Stimulated activated CD8-positive, alpha-beta memory T cell treated with anti-CD3 and anti-CD28 coated beads, Interleukin-15, amount 100 ng/mL, for 4 hours (primary cell): ENCODE measurements around the gene PHACTR1.

Experiments
- DNase-seq, 2 donors: peaks; one replicate each; pipeline ENCODE4 v3.0.0-alpha.2; 2020; ENCODE audit warnings: low read depth in 2 of 2

The PHACTR1 gene

DNA sequence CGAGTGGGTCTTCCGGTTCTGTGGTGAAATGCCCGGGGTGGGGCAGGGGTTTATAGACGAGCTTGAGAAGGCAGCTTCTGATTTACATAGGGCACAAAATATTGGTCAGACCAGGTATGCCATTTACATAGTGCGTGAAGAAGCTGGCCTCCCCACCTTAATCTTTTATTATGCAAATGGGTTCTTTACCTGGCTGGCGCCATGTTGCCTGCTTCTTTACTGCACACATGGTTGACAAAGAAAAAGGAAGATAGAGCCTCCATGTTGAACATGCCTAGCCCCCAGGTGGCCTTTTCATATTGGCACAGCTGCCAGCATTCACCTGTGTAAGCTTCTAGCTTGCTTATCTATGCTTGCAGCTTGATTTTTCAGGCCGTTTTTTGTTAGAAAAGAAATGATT, 276.2 kb downstream of the PHACTR1 start:
- DNase-seq = no peak

DNA sequence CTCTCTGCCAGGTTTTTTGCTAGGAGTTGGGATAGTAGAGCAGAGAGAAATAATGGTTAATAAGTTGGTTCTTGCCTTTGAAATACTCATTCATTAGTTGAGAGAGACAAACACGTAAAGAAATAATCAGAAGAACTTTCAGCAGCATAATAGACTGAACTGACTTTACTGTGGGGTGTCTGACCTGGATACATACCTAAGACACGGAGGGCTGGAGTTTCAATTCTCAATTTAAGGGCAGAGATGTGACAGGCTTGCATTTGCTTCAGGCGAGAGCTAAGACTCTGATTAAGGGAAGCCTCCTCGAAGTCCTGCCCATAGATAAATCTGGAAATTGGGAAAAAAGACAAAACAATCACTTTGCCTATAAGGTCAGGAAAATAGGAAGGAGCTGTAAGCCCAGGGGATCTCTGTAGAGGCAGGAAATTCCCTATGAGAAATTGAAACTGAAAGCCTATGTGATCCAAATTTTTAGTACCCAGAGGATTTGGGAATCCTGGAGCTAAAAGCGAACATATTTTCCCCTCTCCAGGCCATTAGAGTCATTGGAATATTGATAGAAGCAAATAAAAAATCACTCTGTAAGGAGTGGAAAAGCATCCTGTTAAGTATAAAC, 276.8 kb downstream of the PHACTR1 start:
- no peak for DNase-seq

DNA sequence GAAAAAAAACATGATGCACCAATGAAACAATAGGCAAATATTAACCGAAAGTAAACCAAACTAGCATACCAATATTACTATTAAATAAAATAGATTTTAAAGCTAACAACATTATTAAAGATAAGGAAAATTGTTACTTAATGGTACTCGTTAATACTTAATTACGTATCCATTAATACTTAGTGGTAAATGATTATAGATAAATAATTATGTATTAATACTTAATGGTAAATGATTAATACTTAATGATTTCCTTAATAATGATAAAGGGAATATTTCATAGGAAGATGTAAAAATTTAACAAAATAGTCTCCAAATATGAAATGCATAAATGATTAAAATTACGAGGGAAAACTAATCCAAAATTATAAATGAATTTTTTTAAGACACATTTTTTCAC, 278.9 kb downstream of the PHACTR1 start:
- DNase-seq = no peak

DNA sequence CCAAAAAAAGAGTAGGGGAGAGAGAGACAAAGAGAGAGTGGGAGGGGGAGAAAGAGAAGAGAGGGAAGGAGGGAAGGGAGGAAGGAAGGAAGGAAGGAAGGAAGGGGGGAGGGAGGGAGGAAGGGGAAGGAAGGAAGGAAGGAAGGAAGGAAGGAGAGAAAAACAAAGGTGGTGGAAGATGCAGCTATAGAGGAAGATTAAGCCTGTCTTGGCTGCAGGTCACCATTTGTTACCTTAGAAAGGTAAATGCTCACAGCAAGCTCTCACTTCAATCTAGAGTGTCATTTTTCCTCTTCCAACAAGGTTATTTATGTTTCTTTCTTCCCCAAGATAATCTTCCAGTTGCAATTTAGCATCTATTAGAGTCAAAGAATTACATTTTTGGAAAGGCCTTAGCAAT, 284.0 kb downstream of the PHACTR1 start:
- no peak for DNase-seq

DNA sequence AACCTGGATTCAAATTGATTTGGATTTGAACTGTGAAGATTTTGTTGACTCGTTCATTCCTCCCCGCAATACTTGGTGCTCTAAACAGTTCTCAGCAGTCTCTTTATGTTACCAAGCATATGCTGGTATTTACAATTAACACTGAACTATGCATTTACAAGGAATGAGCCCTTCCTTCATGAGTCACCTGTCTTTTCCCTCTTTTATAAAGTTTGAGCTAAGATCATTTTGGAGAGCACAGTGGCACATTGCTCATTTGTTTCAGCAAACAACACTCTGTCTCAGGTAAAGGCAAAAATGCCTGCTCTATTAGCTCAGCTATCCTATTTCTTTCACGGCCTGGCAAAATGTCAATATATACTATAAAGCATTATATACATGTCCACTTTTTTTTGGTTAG, 285.4 kb downstream of the PHACTR1 start:
- DNase-seq = no peak

DNA sequence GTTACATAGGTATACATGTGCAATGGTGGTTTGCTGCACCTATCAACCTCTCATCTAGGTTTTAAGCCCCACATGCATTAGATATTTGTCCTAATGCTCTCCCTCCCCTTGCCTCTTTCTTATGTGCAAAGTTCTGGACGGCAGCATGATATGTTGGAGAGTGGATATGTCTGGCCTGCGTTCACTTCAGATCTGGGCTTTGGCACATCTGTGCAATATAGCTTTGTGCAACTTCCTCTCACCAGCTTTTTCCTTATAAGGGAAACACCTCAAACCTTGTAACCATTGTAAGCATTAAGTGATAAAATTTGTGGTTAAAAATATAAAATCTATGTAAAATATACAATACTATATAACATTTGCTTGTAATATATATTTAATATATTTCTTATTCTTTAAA, 288.0 kb downstream of the PHACTR1 start:
- DNase-seq = no peak

DNA sequence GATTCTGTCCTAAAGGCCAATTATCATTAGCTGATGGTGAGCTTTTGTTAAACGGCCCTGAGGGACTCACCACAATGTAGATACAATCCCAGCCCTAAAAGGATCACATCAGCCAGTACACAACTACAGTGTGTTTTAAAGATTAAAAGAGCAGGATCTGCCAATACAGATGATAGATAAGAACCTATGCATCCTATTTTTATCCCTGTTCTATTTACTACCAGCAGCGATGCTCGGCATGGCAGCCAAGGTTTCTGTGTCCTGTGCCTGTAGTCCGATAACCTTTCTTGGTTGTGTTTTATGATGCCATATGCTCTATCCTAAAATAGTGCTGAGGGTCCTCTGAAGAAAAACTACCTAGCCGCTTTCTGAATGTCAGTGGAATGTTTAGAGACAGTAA, 289.4 kb downstream of the PHACTR1 start:
- DNase-seq = no peak

DNA sequence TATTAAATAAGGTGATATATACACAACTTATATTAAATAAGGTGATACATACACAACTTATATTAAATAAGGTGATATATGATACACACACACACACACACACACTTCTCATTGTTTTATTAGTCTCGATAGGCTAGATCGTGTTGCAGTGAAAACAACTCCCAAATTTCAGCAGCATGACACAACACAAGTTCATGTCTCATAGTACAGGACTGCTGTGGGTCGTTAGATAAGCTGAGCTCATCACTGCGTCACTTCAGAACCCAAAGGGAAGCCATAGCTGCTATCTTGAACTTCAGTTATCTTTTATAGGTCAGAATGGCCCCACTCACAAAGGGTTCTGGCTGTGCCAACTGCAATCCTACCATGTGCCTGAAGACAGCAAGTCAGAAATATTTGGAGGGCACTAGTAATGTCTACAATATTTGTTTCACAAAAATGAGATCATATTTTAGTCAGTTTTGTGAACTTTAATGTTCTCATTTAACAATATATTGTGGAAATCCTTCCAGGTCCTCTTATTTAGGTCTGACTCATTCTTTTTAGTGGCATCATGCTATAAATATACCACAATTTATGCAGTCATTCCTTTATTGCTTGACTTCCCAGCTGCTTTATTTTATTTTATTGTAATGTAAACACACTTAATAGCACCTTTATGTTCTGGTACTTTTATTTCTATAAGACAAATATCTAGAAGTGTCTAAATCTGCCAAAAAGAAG, 290.2 kb downstream of the PHACTR1 start:
- DNase-seq = no peak

DNA sequence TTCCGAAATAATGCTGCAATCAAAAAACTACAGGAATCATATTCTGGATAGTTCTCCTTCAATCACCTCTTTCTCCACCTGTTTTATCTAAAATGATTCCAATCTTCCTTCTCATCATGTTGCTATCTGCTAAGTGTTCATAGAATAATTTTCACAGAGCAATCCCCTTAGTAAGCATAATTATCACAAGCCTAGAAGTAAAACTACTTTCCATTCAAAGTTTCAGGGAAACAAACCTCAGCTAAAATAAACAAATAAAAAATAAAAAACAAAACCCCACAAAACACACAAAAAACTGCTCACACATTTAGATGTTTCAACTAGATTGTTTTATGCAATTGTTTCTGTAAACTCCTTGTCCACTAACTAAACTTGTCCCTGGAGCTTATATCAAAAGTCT, 291.2 kb downstream of the PHACTR1 start:
- DNase-seq = no peak

DNA sequence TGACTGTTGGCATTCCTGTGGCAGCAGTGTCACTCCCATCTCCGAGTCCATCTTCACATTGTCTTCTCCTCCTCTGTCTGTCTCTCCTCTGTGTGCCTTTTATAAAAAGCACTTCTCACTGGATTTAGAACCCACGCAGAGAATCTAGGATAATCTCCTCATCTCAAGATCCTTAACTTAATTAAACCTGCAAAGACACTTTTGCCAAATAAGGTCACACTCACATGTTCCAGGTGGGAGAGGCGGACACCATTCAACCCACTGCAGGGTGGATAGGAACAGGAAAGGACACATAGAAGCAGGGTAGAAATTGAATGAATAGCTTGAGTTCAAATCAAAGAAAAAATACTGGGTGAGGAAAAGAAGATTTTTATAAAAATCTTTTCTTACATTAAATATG, 292.5 kb downstream of the PHACTR1 start:
- DNase-seq = no peak

DNA sequence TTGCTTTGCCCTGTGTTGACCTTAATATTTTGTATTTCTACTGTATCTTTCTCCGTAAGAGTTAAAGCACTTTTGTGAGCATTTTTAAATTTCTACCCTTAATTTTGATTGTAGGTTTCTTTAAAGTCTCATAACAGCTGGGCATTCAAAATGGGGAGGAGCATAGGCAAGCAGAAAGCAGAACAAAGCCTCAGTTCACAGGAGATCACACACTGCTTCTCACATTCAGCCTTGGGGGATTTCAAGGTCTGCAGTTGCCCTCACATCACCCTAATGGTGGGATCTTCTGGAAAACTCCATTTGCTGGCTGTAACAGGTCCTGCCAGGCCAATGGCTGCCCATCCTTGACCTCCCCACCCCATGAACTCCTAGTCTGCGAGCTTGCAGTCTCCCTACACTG, 292.9 kb downstream of the PHACTR1 start:
- no peak for DNase-seq

DNA sequence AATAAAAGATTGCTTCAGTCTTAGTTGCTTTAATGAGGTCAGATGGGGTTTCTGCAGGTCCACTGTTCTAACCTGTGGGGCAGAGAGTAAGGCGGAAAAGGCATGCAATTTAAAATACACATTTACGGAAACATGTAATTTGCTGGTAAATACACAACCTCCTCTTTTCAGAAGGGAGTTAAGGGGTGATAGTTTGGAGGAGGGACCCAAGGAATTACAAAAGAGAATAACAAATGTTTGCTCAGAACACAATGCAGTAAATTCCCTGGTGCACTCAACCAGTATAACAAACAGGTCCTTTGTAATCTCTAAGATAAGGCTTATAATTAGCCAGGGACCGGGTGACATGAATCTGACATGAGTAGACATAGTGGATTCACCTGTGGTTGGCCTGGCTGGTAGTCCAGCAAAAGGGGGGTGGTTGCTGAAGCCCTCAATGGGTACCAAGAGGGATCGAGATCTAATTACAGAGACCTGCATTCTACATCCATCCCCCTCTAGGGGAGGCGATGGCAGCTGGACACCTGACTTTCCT, 295.1 kb downstream of the PHACTR1 start:
- no peak for DNase-seq

DNA sequence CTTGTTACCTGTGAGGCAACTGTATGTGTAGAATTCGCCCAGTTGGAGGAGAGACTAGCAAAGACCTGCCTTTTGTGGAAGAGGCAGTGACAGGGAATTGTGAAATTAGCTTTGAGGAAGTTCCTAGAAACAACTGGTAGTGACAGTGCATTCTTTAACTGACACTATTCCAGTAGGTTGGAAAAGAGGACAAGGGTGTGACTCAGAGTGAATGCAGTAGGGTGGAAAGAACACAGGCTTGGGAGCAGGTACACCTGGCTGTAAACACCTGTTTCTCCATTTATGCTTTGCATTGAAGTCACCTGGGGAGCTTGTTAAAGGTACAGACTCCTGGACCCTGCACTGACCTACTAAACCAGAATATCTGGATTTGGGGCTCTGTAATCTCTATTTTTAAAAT, 295.7 kb downstream of the PHACTR1 start:
- DNase-seq = no peak

DNA sequence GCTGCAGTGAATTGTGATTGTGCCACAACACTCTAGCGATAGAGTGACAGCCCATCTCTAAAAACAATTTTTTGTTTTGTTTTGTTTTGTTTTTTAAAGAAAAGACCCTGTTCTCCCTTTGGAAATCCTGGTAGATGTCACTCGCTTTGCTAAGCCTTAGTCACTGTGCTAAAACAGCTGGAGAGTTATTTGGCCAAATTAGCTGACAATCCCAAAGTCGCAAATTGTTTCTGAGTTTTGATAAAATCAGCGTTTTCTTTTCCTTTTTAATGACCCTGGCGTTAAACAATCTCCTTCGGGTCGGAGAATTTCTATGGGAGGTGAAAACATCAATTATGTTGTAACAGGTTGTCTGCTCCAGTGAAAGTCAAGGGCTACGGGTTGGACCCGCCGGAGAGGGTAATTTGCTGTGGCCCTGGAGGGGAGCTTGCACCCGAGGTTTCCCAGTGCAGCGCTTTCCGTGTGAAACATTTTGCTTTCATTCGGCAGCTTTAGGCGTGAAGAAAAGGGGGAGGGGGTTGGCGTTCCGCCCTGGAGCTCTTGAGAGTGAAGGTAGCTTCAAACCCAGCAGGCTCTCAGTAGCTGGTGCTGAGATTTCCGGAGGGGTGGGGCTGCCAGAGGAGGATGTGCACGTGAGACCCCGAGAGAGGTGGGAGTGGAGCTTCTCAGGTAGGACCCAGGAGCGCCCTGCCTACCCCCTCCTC, 296.6 kb downstream of the PHACTR1 start:
- no peak for DNase-seq

DNA sequence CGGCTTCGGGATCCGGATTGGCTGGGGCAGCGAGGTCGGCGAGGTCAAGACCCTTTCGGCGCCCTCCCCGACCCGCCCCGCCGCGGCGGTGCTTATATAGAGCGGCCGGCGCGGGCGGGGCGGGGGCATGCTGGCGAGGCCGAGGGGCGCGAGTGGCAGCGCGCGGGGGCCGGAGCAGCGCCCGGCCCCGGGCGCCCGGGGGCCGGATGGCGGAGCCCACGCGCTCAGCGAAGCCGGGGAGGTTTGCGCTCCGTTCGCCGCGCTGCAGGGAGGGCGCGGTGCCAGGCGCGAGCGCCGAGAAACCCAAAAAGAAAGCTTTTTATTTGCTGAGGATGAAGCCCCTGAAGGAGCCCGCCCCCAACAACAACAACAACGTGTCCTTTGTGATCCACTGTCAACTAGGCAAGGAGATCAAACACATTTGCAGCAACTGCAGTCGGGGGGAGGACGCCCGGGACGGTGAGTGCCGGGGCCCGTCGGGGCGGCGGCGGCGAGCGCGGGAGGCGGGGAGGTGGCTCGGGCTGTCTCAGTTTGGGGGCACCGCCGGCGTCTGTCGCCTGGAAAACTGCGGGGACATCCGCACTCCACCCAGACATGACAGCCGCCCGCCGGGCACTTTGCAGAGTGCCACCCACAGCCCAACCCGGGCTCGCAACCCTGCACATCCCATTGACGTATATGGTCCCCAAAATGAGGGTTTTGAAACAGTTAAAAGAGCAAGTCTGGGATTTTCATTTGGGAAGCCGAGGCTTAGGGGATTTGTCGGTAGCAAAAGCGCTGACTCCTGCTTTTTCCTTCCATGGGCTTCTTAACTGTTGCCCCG, 297.3 kb downstream of the PHACTR1 start:
- no peak for DNase-seq

DNA sequence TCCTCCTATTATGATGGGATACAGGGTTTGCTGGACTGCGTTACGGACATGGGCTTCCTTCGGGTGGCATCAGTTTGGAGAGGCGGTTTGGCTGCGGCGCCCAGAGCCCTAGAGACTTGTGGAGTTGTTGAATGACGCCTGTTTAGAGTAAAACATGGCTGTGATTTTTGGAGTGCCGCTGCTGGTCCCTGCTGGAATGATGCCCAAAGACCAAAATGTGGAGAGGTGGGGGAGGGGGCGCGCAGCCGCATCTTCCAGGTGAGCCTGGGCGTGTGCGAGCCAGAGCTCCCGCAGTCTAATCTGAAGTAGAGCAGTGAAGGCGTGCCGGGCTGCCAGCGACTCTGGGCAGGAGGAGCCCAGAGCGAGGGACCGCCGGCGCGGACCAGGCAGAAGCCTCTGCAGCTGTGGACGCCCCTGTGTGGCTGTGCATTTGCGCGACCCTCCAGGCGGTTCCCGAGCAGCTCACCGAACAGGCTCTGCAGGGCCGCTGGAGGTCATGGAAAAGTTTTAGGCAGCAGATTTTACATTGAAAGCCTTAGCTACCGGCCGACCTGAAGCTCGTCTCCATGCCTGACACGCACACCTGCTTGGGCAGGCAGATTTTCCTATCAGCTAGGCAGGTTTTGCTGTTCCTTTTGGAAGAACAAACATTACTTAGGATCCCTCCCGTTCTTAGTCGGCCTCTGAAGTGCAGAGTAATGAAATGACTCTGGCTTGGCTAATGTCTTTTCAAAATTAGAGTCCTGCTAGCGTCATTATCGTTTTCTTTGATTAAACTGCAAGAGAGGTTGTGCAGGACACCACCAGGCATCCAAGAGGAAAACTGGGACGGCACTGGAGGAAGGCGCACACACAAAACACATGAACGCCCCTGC, 298.2 kb downstream of the PHACTR1 start:
- no peak for DNase-seq

DNA sequence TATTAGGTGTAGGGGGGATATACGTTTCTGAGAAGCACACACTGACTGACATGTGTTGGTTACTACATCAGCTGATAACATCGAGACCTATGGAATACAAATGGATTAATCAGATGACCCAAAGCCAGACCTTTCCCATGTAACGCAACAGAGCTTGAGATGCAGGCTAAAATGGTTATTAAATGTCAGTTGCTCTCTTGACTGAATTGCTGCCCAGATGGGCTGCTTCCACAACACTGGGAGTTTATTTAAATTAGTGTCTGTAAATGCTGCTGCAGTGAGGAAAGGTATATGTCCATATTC, 298.8 kb downstream of the PHACTR1 start:
- DNase-seq = no peak

DNA sequence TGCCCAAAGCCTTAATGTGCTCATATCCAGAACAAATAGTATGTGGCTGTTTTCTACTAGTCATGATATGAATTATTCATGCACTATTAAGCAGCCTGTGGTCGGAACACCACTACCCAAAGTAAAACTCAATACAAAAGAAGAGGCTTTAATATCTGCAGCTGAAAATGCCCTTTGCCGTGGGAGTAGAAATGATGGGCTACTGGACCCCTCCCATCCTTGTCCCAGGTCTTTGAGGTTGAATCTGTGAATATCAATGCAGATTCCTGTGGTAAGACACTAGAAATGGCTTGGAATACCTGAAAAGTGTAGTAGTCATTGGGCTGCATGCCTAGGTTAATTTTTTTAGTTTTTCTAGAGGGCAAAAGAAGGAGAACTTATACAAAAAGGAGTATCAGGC, 308.0 kb downstream of the PHACTR1 start:
- DNase-seq = no peak

DNA sequence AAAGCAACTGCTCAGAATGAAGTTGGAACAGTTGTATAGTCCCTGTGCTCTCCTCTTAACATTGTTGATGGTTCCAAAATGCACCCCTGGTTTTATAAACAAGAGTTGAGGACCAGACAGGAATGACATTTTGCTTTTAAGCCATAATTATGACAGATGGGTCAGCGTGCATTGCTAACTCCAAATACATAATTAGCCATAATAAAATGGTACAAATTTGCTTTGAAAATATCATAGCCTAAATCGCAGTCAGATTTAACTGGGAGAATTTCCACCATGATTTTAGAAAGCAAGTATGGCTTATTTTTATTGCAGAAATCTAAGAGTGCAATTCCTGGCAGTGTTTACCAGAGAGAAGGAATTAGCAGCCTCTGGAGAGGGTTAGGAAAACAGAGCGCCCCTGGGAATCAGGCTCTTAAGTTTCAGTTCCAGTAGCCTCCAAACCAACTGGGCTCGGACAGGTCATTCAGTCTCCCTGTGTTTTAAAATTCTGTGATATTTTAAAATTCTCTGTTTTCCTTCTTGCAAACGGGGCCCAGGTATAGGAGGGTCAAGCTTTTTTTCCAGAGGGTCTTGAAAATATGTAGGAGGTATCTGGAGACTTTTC, 309.4 kb downstream of the PHACTR1 start:
- no peak for DNase-seq

DNA sequence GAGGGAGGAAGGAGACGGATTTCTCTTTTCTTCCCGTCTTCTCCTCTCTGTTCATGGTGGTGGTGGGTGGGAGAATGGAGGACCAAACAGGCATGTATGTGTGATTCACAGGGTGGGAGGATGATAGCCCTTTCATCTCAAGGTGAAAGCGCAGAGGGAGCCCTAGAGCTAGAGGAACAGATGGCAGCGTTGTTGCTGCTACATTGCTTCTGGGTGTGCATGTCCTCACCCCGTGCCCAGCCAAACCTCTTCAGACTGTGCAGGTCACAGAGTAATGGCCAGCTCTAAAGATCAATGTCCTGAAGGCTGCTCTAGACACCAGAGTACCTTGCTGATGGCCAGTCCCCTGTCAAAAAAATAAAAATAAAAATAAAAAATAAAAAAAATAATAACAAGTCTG, 310.0 kb downstream of the PHACTR1 start:
- no peak for DNase-seq

DNA sequence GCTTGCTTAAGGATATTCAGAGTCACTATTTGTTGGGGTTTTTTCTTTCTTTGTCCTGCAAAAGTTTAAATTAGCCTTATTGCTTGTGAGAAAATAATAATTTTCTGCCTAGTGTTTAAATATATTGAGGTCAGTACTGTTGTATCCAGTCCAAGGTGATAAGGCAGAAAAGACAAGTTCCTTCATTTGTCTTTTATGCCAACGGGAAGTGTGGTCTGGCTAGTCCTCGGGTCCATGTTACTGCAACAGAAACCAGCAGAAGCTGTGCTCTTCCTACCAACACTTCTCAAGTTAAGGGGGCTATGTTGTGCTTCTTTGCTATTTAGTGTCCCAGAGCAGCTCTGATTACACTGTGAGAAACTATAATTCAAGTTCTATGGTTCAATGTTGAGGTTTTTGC, 310.6 kb downstream of the PHACTR1 start:
- DNase-seq = no peak
